SK-N-MC (cell line): ENCODE data around the gene ANP32B.
"Not testable (repeated sequence)": the region's sequence is repeated elsewhere in the genome, so short reads cannot be mapped to it uniquely, and the experiment has no call there.

Source experiments
- DNase-seq: peaks from one replicate; pipeline ENCODE4 v3.0.0-alpha.2; 2011; ENCODE audit warnings: low read depth, low spot score
- H3K27ac ChIP-seq: fragments of 200-600 bp; sonication (generic); 2 replicates; pipeline ENCODE4 v1.5.1; 2016; ENCODE audit warnings: mixed run types
- H3K36me3 ChIP-seq: fragments of 200-600 bp; sonication (generic); 2 replicates; pipeline ENCODE4 v1.6.1; 2017; ENCODE audit warnings: antibody characterized with exemption, low read length, mixed read lengths; ENCODE audit not compliant: insufficient read depth
- H3K4me3 ChIP-seq: fragments of 200-600 bp; sonication (generic); 2 replicates; pipeline ENCODE4 v1.5.1; 2016
- H3K9ac ChIP-seq: fragments of 200-600 bp; sonication (generic); 2 replicates; pipeline ENCODE4 v1.8.0; 2017; ENCODE audit warnings: mixed run types, mixed read lengths; ENCODE audit not compliant: insufficient read length
- H3K9me3 ChIP-seq: fragments of 200-600 bp; sonication (generic); 2 replicates; pipeline ENCODE4 v1.6.1; 2017; ENCODE audit warnings: low read depth, mild to moderate bottlenecking, antibody characterized with exemption, low read length, moderate library complexity, mixed read lengths
- EZH2 ChIP-seq: fragments of 200-600 bp; sonication (generic); IDR thresholded peaks from one replicate; pipeline ENCODE4 v1.6.1; 2017; ENCODE audit warnings: antibody characterized with exemption
- FOXP2 ChIP-seq: optimal IDR thresholded peaks from 2 replicates; pipeline ENCODE3; 2011; ENCODE audit warnings: mild to moderate bottlenecking, moderate library complexity; ENCODE audit not compliant: insufficient read depth; ENCODE audit errors: extremely low read length, control extremely low read depth
- POLR2AphosphoS5 ChIP-seq: IDR thresholded peaks from 2 replicates; pipeline ENCODE4 v1.6.1; 2012; ENCODE audit warnings: mild to moderate bottlenecking, low read depth, low read length, borderline replicate concordance

Gene ANP32B

DNA sequence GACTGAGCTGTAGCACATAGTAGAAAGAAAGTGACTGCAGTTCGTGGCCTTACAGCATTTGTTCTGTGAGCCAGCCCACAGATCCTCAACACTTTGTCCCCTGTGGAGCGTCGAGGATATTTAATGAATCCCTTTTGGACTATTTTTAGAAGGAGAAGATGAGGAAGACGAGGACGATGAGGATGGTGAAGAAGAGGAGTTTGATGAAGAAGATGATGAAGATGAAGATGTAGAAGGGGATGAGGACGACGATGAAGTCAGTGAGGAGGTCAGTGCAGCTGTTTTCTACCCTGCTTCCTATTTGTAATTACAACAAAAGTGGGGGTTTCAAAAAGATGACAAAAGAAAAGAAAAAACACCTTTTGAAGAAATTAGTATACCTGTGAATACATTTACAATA, 28.0 kb downstream of the ANP32B start:
- Histone ChIP-seq H3K9ac (no peak overlapping the region), H3K36me3 (peaks cover 99% of the 10 kb centered on the region), H3K9me3 (no peaks in the 10 kb centered on the region), H3K4me3 (no peak overlapping the region), H3K27ac (no peak overlapping the region)
- no peak for TF ChIP-seq FOXP2
- no peak for TF ChIP-seq EZH2
- TF ChIP-seq POLR2AphosphoS5: no peak
- no peak for DNase-seq

DNA sequence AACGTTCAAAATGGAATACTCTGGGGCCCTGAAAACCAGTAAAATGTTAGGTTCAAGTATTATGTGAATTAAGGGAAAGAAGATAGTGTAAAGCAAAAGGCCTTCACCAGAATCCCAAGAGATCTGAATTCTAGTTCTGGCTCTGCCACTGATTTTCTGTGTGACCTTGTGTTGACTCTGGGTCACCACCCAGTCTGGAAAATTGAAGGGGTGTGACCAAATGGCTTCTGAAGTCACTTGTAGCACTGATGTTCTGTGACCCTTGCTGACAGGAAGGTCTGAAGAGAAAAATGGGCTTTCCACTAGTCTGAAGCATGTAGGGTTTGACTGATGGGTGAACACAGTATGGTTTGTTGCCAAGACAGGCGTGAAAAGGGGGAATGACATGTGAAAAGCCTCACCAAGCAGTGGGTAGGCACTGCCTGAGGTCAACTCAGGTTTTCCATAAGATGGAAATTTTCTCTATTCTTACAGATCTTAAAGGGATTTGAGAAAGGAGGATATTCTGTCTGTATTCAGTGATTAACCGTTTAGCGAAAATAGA, 33.1 kb downstream of the ANP32B start:
- no peak for TF ChIP-seq FOXP2
- TF ChIP-seq POLR2AphosphoS5: no peak
- TF ChIP-seq EZH2: no peak
- H3K9ac ChIP-seq: no peak overlapping the region
- H3K9me3 ChIP-seq: no peaks in the 10 kb centered on the region
- H3K4me3 ChIP-seq: no peak overlapping the region
- H3K36me3 ChIP-seq: peaks cover 94% of the 10 kb centered on the region
- DNase-seq: no peak
- H3K27ac ChIP-seq: no peak overlapping the region

GRCh38 chr9:98017306-98017705, 34.2 kb downstream of the ANP32B start:
- TF ChIP-seq EZH2 (no peak), FOXP2 (no peak), POLR2AphosphoS5 (no peak)
- DNase-seq: no peak
- no peaks in the 10 kb centered on the region for H3K9me3 ChIP-seq
- no peak overlapping the region for H3K27ac ChIP-seq
- H3K9ac ChIP-seq: no peak overlapping the region
- peaks cover 91% of the 10 kb centered on the region for H3K36me3 ChIP-seq
- H3K4me3 ChIP-seq: no peak overlapping the region

- TF ChIP-seq POLR2AphosphoS5: no peak
- TF ChIP-seq FOXP2: no peak
- no peak for TF ChIP-seq EZH2
- DNase-seq: no peak
- Histone ChIP-seq H3K4me3 (no peak overlapping the region), H3K27ac (no peak overlapping the region), H3K36me3 (peaks cover 80% of the 10 kb centered on the region), H3K9me3 (no peaks in the 10 kb centered on the region), H3K9ac (no peak overlapping the region)
These were observed 35.2 kb downstream of the ANP32B start for GRCh38 chr9:98018347-98018746.

- Histone ChIP-seq H3K4me3 (no peak overlapping the region), H3K27ac (no peak overlapping the region), H3K9me3 (no peaks in the 10 kb centered on the region), H3K9ac (no peak overlapping the region), H3K36me3 (peaks cover 73% of the 10 kb centered on the region)
- DNase-seq: no peak
- TF ChIP-seq FOXP2 (no peak), POLR2AphosphoS5 (no peak), EZH2 (no peak)
These were observed 36.0 kb downstream of the ANP32B start for GRCh38 chr9:98019098-98019497.

- H3K4me3 ChIP-seq, H3K27ac ChIP-seq, H3K9ac ChIP-seq, DNase-seq, H3K9me3 ChIP-seq: not testable (repeated sequence)
- peaks cover 65% of the 10 kb centered on the region for H3K36me3 ChIP-seq
These were observed 36.7 kb downstream of the ANP32B start for GRCh38 chr9:98019869-98020268.

GRCh38 chr9:98020476-98021145, 37.5 kb downstream of the ANP32B start:
- no peak overlapping the region for H3K27ac ChIP-seq
- H3K4me3 ChIP-seq: no peak overlapping the region
- H3K9me3 ChIP-seq: no peaks in the 10 kb centered on the region
- no peak overlapping the region for H3K9ac ChIP-seq
- H3K36me3 ChIP-seq: peaks cover 58% of the 10 kb centered on the region
- TF ChIP-seq FOXP2: no peak
- no peak for DNase-seq

- no peak for DNase-seq
These were observed 38.3 kb downstream of the ANP32B start for GRCh38 chr9:98021306-98022040.

DNA sequence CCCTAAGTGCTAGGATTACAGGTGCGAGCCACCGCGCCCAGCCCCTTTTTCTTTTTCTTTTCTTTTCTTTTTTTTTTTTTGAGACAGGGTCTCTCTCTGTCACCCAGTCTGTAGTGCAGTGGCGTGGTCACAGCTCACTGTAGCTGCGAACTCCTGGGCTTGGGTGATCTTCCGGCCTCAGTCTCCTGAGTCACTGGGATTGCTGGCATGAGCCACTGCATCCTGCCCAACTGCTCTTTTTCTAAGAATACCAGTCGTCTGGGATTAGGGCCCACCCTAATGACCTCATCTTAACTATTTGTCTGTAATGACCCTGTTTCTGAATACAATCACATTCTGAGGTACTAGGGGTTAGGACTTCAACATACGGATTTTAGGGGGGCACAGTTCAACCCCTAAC, 39.3 kb downstream of the ANP32B start:
- no peaks in the 10 kb centered on the region for H3K9me3 ChIP-seq
- H3K27ac ChIP-seq: no peak overlapping the region
- no peak for DNase-seq
- H3K36me3 ChIP-seq: peaks cover 39% of the 10 kb centered on the region
- H3K4me3 ChIP-seq: no peak overlapping the region
- TF ChIP-seq EZH2 (no peak), POLR2AphosphoS5 (no peak; the same call in 1 of the 2 replicates)
- H3K9ac ChIP-seq: no peak overlapping the region

More at GRCh38 chr9:98021306-98022040, 38.3 kb downstream of the ANP32B start:
- TF ChIP-seq FOXP2 (no peak), POLR2AphosphoS5 (no peak), EZH2 (no peak)
- Histone ChIP-seq H3K9ac (no peak overlapping the region), H3K36me3 (peaks cover 49% of the 10 kb centered on the region), H3K27ac (no peak overlapping the region), H3K9me3 (no peaks in the 10 kb centered on the region), H3K4me3 (no peak overlapping the region)
